OCI-LY1 (cell line): ENCODE results near the gene LRFN2.

Experiments
- H2AFZ ChIP-seq: fragments of 200-600 bp; sonication (generic), shearing (Covaris generic); 2 replicates; pipeline ENCODE4 v1.6.0; 2014; ENCODE audit warnings: antibody characterized with exemption, mild to moderate bottlenecking, low read length
- H3F3A ChIP-seq: fragments of 200-600 bp; sonication (generic), shearing (Covaris generic); 2 replicates; pipeline ENCODE4 v1.6.0; 2014; ENCODE audit warnings: mild to moderate bottlenecking, antibody characterized with exemption, low read length, moderate library complexity; ENCODE audit not compliant: insufficient read depth
- H3K27ac ChIP-seq: fragments of 200-600 bp; sonication (generic); 2 replicates; pipeline ENCODE4 v1.5.1; 2014; ENCODE audit warnings: low read length, mixed run types, mild to moderate bottlenecking, low read depth; ENCODE audit not compliant: poor library complexity, severe bottlenecking
- H3K27me3 ChIP-seq: fragments of 200-600 bp; sonication (generic); 2 replicates; pipeline ENCODE4 v1.6.0; 2014; ENCODE audit warnings: antibody characterized with exemption, mild to moderate bottlenecking, low read length, moderate library complexity; ENCODE audit not compliant: insufficient read depth
- H3K36me3 ChIP-seq: fragments of 200-600 bp; sonication (generic); 2 replicates; pipeline ENCODE4 v1.6.1; 2014; ENCODE audit warnings: mild to moderate bottlenecking, antibody characterized with exemption, low read length, moderate library complexity, mixed read lengths; ENCODE audit not compliant: insufficient read depth
- H3K4me1 ChIP-seq: fragments of 200-600 bp; sonication (generic); 2 replicates; pipeline ENCODE4 v1.5.1; 2014; ENCODE audit warnings: mild to moderate bottlenecking, low read length, moderate library complexity; ENCODE audit not compliant: insufficient read depth, severe bottlenecking
- H3K4me2 ChIP-seq: fragments of 200-600 bp; sonication (generic), shearing (Covaris generic); 2 replicates; pipeline ENCODE4 v1.6.1; 2014; ENCODE audit warnings: low read length
- H3K4me3 ChIP-seq: fragments of 200-600 bp; sonication (generic); 2 replicates; pipeline ENCODE4 v1.5.1; 2014; ENCODE audit warnings: low read length, low read depth, mild to moderate bottlenecking, mixed read lengths; ENCODE audit not compliant: poor library complexity, severe bottlenecking
- H3K79me2 ChIP-seq: fragments of 200-600 bp; shearing (Covaris generic); 2 replicates; pipeline ENCODE4 v1.6.1; 2016; ENCODE audit warnings: mixed run types, low read length, mixed read lengths; ENCODE audit not compliant: insufficient read depth
- H3K9ac ChIP-seq: fragments of 200-600 bp; sonication (generic), shearing (Covaris generic); 2 replicates; pipeline ENCODE4 v1.6.1; 2014; ENCODE audit warnings: mild to moderate bottlenecking, low read length, mixed read lengths
- H3K9me2 ChIP-seq: fragments of 200-600 bp; sonication (generic), shearing (Covaris generic); 2 replicates; pipeline ENCODE4 v1.6.1; 2014; ENCODE audit warnings: low read depth, mild to moderate bottlenecking, low read length, mixed read lengths
- H3K9me3 ChIP-seq: fragments of 200-600 bp; shearing (Covaris generic); 2 replicates; pipeline ENCODE4 v1.6.1; 2014; ENCODE audit warnings: low read length, mixed read lengths
- H4K20me1 ChIP-seq: fragments of 200-600 bp; sonication (generic), shearing (Covaris generic); 2 replicates; pipeline ENCODE4 v1.6.0; 2016; ENCODE audit warnings: mild to moderate bottlenecking, low read length; ENCODE audit not compliant: insufficient read depth
- CTCF ChIP-seq: fragments of 200-600 bp; sonication (generic), shearing (Covaris generic); IDR thresholded peaks from 2 replicates; pipeline ENCODE4 v1.5.1; 2017; ENCODE audit warnings: mild to moderate bottlenecking, antibody characterized with exemption, low read length, moderate library complexity, mixed read lengths
- EZH2 ChIP-seq: fragments of 200-600 bp; sonication (generic), shearing (Covaris generic); IDR thresholded peaks from 2 replicates; pipeline ENCODE4 v1.8.0; 2017; ENCODE audit warnings: borderline replicate concordance, mixed run types, mild to moderate bottlenecking, antibody characterized with exemption, low read length, moderate library complexity, mixed read lengths

The LRFN2 gene

GRCh38 chr6:40555092-40555491 is 32.1 kb downstream of the LRFN2 start:
- Histone ChIP-seq H3K9ac (no peak overlapping the region), H3K27ac (no peak overlapping the region), H3F3A (no peaks in the 10 kb centered on the region), H2AFZ (no peak overlapping the region), H3K4me1 (no peaks in the 10 kb centered on the region), H3K9me2 (no peaks in the 10 kb centered on the region), H3K79me2 (no peaks in the 10 kb centered on the region), H3K9me3 (no peaks in the 10 kb centered on the region), H3K4me3 (no peak overlapping the region), H3K27me3 (no peaks in the 10 kb centered on the region), H3K36me3 (no peaks in the 10 kb centered on the region), H3K4me2 (no peak overlapping the region), H4K20me1 (no peaks in the 10 kb centered on the region)
- TF ChIP-seq EZH2: no peak
- no peak for TF ChIP-seq CTCF

GRCh38 chr6:40552941-40553340 is 34.2 kb downstream of the LRFN2 start:
- Histone ChIP-seq H3K79me2 (no peaks in the 10 kb centered on the region), H3F3A (no peaks in the 10 kb centered on the region), H3K9me2 (no peaks in the 10 kb centered on the region), H3K9me3 (no peaks in the 10 kb centered on the region), H3K27ac (no peak overlapping the region), H3K4me1 (no peaks in the 10 kb centered on the region), H2AFZ (no peak overlapping the region), H3K4me3 (no peak overlapping the region), H3K4me2 (no peak overlapping the region), H3K27me3 (no peaks in the 10 kb centered on the region), H3K36me3 (no peaks in the 10 kb centered on the region), H4K20me1 (no peaks in the 10 kb centered on the region), H3K9ac (no peak overlapping the region)
- TF ChIP-seq EZH2: no peak
- TF ChIP-seq CTCF: no peak

GRCh38 chr6:40551966-40552505 is 35.1 kb downstream of the LRFN2 start:
- no peaks in the 10 kb centered on the region for H3F3A ChIP-seq
- H3K9me2 ChIP-seq: no peaks in the 10 kb centered on the region
- no peak overlapping the region for H3K9ac ChIP-seq
- no peaks in the 10 kb centered on the region for H3K79me2 ChIP-seq
- no peaks in the 10 kb centered on the region for H3K9me3 ChIP-seq
- no peaks in the 10 kb centered on the region for H4K20me1 ChIP-seq
- no peaks in the 10 kb centered on the region for H3K4me1 ChIP-seq
- no peaks in the 10 kb centered on the region for H3K36me3 ChIP-seq
- H3K4me2 ChIP-seq: no peak overlapping the region
- no peak overlapping the region for H2AFZ ChIP-seq
- H3K27ac ChIP-seq: no peak overlapping the region
- no peak overlapping the region for H3K4me3 ChIP-seq
- TF ChIP-seq CTCF (no peak), EZH2 (no peak)
- no peaks in the 10 kb centered on the region for H3K27me3 ChIP-seq
